Caki2 (cell line): ENCODE measurements around the gene PTPN3. TPM values are rescaled to one million over a fixed set of nuclear protein-coding genes. Genes with fewer than 3 reads are reported as not detected.
A peak's percentile ranks its signal among the peaks of the same experiment; 100 is the strongest.

Experiments
- DNase-seq: peaks from one replicate; pipeline ENCODE4 v3.0.0-alpha.2; 2015; ENCODE audit warnings: low read depth
- in situ Hi-C: cut with HindIII; loops from 2 replicates; pipeline ENCODE4 v1.10.0; 2016; ENCODE audit warnings: low sequenced_read_pairs, low pct_unique_long_range_greater_than_20kb, mixed read lengths
- total RNA-seq: library from RNA; depleted of rRNA; stranded (reverse); fragments of >200 nt; shearing (Covaris generic); gene quantifications from 2 replicates; pipeline ENCODE4 v1.2.3, GENCODE V29; 2014; ENCODE audit warnings: low replicate concordance

Gene PTPN3
- total RNA-seq, 1 experiment from 2014 or later = 14.8 TPM

DNA sequence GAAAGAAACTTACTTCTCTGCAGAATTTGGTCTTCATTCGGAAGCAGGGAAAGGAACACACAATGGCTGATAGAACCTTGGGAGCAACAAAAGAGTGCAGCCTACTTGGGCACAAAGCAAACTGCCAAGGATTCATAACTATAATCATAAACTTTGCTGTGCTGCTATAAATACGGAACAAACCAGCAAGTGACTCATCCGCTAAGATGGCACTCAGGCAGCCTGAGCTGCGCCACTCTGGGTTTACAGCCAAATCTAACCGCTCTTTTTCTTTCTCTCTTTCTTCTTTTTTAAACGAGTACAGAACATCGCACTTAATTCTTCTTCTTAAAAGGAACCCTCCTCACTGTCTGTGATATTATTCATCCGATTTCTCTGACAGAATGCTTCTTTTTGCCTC is 81.1 kb downstream of the PTPN3 start:
- in situ Hi-C loops = no loop called here

DNA sequence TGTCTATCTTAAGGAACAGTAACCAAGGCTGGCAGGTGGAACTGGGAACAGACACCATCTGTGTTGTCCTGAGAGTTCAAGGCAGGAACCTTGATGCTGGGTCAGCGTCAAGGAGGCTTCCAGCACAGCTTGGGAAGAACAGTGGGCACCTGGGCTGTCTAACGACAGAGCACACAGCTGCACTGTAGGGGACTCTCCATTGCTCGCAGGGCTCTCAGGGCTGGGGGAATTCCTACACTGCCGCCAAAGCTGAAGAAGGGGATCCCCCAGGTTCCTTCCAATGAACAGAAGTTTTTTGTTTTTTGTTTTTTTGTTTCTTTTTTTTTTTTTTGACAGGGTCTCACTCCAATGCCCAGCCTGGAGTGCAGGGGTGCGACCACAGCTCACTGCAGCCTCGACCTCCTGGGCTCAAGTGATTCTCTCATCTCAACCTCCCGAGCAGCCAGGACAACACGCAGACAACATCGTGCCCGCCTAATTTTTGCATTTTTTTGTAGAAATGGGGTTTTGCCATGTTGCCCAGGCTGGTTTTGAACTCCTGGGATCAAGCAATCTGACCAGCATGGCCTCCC is 81.9 kb downstream of the PTPN3 start:
- no peak for DNase-seq
- in situ Hi-C loops = no loop called here

More for the DNA sequence above, 81.1 kb downstream of the PTPN3 start:
- DNase-seq = no peak

DNA sequence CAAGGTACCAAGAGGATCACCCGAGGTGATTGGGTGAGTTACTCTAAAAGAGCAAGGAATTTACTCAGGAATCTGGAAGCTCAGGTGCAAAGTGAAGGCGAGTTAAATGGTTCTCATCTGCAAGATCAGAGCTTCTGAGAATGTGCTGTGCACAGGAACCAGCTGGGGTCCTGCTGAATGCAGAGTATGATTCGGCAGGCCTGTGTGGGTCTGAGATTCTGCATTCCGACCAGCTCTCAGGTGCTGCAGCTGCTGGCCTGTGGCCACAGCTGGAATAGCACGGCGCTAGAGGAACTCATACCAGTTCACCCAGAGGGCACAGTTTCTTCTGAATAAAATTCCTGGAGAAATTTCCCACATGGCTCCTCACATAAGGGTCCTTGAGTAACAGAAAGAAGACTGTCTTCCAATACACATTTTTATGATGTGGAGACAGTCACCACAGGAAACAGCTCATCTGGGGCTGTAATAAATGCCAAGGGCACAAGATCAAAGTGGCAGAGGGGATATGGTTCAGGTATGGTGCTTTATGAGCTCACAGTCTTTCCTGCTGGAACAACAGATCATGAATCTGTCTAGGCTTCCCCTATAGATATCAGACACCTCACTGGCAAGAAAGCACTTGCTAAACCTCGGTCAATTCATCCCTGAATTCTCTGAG is 83.9 kb downstream of the PTPN3 start:
- no peak for DNase-seq
- in situ Hi-C loops = no loop called here

DNA sequence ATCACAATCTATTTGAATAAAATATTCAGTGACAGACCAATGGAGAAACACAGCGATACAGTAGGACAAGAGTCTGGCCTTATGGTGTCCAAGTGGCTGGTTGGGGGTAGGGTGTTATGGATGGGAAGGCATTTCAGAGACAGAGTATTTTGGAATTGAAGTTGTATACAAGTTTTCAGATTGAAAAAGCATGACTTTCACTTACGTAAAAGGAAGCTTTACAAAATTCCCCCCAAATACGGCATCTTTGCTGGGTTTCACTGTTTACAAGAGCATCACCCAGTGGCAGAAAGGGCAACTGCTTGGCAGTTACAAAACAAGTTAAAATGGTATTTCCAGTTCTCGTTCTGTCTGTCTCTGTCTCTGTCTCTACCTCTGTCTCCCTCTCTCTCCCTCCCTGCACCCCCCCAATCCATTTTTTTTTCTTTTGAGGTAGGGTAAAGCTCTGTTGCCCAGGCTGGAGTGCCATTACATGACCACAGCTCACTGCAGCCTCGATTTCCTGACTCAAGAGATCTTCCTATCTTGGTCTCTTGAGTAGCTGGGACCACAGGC is 86.2 kb downstream of the PTPN3 start:
- DNase-seq = no peak
- in situ Hi-C loops = no loop called here

DNA sequence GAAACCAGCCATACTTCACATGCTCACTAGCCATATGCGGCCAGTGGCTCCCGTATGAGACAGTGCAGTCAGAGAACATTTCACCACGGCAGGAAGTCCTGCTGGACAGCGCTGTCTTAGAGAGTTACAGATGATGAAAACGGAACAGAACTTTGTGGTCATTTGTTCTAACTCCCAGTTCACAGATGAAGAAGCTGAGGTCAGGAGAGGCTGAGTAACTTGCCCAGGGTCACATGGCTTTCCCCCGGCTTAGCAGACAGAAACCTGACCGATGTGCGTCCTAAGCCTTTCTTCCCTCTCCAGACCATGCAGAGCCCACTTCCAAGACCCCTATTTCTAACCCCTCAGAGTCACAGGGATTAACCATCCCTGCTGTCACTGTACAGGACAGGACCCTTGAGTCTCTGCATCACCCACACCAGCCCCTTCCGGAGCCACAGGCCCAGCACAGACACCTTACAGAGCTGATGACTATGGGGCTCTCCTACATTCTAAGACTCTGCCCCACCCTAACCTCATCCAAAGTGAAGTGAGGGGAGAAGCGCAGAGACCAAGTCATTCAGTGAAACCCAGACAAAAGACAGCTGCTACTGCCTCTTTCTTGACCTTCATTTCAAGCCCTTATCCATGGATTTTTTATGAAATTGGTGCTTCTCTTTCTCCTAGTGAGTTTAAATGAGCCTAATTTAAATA is 86.9 kb downstream of the PTPN3 start:
- no peak for DNase-seq
- in situ Hi-C loops = no loop called here

DNA sequence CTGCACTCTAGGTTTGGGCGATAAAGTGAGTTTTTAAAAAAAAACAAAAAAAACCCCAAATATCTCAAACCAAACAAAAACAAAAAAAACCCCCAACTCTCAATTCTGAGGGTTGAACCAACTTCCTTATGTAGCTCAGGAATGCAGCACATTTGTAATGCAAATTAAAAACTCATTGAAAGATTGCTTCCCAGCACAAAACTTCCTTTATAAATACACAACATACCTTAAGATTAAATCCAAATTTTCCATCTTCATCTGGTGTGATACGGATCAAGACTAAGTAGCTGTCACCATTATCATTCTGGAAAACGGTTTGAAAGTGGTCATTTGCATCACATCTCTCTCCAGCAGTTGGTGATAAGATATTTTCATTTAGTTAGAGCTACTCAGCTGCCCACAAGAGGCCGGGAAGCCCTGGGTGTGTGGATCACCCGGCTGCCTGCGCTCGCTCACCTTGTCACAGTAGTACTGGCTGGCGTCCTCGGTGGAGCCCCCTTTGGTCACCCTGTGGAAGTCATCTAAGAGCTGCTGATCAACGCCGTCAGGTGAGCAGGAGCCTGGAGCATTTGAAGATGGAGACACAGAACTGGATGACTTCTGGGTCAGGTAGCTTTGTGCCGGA is 88.2 kb downstream of the PTPN3 start:
- in situ Hi-C loops = no loop called here

DNA sequence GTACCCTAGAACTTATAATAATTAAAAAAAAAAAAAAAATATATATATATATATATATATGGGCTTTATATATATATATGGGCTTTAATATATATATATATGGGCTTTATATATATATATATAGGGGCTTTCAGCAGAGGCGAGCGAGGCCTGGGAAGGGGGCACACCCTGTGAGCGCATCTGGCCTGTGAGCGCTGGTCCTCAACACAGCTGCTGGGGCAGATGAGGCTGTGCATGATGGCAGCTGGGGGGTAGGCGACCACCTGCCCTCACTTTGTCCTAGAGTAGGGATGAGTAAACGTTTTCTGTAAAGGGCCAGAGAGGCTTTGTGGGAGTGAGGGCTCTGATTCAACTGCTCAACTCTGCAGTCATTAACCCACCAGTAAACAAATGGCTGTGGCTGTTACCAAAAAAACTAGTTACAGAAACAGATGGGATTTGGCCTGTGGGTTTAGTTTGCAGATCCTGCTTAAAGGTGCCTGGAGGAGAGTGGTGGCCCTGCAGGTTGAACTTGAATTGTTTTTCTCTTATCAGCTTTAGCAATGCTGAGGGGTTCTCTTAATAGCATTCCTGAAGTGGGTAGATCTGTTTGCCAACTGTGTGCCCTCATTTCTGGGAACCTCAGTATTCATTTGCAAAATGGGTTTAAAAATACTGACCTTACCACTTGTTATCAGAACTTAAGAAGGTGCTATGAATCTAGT is 89.2 kb downstream of the PTPN3 start:
- DNase-seq = no peak
- in situ Hi-C loops = no loop called here

More for the DNA sequence above, 88.2 kb downstream of the PTPN3 start:
- no peak for DNase-seq

DNA sequence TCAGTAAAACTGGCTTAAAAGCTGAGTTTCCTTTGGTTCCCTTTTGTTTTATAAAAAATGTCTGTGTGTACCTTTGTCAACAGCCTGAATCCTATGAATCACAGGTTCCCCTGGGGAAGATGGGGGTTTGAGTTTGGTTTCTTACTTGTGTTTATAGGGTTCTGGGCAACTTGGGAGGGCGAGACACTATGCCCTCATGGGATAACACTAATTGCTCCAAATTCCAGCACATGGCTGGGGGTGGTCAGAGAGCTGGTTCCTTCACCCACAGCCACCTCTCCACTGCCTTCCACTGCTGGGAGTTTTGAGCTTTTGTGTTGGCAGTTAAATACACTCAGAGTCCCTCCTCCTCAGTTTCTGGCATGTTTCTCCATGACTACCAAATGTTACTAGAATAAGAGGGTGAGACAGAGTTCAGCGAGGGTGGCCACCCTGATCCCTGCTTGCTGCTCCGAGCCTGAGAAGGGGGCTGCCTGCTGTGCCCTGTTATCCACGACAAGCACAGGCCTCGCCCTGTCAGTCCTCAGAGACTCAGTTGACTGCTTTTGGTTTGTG is 94.3 kb downstream of the PTPN3 start:
- no peak for DNase-seq
- in situ Hi-C loops = no loop called here

DNA sequence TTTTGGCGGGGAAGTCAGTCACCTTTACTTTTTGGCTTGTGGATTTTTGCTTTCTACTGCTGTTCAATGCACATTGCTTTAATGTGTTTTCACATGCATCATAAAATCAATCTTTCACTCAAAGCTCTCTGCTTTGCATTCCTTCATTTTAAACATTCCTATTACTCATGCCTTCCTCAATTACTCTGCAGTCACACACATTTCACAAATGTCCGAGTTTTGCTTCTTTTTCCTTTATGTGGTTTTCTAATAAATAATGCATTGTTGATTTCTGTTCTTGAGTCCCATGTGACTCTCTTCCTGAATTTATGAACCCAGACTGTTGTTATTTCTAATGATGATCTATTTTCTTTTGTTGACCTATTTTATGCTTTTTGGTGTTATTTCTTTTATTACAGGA is 95.0 kb downstream of the PTPN3 start:
- in situ Hi-C loops = no loop called here
- no peak for DNase-seq

DNA sequence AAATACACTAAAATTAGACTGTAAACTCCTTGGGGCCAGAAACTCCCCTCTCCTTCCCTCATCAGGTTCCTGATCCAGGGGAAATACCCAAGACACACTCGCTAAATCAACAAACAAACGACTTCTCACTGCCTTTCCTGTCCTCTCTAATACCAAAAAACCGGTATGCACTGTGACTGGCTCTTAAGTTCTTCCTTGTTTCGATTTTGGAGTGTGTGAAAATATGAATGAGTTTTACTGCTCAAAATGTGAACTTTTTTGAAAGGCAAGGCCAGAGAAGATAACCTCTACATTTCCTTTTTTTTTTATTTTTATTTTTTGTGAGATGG is 96.2 kb downstream of the PTPN3 start:
- in situ Hi-C loops = no loop called here
- DNase-seq = no peak

DNA sequence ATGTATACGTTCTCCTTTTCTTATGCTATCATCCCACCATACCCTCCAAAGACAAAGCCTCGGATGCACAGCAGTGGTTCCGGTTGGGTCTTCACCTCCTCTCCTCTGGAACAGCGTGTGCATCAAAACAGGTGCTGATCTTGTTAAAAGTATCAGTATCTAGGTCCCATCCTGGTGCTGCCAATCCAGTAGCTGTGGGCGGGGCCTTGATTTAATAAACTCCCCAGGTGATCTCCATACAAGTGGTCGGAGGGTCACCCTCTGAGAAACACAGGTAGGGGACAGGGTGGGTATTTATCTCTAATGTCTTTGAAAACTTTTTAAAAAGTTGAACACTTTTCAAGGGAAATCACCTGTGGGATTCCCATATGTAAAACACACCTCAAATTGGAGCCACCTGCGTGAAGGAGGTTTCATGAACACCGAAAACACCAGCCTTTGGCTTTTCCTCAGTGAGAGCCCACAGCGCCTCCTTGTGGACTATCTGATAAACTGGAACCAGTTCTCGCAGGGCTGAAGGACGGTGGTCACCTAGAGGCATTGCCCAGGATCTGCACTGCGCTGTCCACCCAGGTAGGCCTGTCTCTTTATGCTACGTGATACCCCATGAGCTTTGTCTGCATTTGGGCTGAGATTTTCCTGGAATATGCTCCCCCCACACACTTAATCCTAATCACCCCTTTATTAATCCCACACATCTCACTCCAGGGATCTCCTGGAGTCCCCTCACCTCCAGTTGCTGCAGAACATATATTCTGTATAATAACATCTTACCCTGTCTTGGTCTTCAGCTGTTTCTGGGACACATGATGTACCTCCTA is 96.7 kb downstream of the PTPN3 start:
- peak; percentile 25 for DNase-seq
- in situ Hi-C loops = no loop called here

DNA sequence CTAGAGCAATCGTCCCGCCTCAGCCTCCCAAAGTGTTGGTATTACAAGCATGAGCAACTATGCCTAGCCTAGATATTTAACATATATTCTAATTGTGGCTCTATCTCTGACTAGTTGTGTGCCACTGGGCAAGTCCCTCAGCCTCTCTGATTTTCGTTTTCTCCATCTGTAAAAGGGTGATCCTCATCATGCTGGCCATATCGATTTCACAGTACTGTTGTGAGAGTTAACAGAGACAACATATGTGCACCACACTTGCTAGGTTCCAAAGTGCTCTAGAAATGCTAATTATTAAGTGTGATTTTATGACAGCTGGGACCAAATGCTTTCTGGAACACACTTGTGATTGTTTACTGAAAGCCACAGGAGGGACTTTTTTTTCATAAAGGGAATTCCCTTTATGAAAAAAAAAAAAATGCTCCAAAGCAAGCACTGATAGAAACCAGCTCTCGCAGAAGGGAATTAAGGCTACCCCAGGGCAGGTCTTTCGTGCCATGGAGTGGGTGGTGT is 98.8 kb downstream of the PTPN3 start:
- DNase-seq = no peak
- in situ Hi-C loops = no loop called here

DNA sequence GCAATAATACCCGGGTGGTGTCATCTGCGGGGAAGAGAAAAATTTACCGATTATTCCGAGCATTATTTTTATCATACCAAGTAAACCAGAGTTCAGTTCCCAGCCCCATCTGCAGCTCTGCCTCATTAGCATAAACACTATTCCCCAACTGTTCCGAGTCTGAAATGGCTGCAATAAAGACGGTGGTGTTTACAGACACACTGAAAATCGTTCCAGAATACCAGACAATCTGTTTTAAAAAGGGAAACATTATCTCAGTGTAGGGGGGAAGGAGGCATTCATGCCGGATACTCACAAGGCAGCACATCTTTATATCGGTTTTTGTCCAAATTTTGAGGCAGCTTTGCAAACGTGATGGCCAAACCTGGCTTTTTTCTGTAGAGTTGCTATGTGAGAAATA is 106.9 kb downstream of the PTPN3 start:
- DNase-seq = no peak
- in situ Hi-C loops = no loop called here

DNA sequence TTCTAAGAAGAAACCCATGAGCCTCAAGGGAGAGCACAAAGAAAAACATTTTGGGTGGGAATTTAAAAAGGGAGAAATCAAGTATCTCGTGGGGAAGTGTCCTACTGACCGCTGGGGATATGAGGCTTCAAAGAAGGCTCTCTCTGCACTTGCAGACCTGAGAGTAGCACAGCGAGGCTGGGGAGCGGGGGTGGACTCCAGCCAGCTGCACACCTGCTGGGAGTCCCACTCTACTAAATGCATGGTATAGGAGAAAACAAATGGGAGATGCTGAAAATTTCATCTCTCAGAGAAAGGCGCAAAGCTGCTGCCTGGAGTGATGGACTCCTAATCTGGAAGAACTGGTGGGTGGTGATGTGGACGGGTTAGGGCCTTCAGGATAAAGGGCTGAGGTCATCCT is 110.3 kb downstream of the PTPN3 start:
- in situ Hi-C loops = no loop called here
- no peak for DNase-seq

DNA sequence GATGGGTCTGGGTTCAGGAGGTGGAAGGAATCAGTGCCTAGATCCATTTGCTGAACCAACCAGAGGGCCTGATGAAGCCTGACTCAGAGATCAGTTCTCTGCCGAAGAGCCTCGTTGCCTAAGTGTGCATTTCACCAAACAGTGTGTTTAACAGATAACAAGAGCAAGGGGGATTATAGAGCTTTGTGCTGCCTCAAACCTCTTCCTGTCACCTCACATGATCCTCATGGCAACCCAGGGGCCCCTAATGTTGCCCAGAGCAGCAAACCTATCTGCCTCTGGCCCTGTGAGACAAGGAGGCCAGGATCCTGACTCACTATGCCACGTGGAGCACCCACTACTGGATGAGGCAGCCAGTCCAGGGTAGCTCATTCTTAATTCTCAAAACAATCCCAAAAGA is 110.9 kb downstream of the PTPN3 start:
- in situ Hi-C loops = no loop called here
- DNase-seq = no peak

DNA sequence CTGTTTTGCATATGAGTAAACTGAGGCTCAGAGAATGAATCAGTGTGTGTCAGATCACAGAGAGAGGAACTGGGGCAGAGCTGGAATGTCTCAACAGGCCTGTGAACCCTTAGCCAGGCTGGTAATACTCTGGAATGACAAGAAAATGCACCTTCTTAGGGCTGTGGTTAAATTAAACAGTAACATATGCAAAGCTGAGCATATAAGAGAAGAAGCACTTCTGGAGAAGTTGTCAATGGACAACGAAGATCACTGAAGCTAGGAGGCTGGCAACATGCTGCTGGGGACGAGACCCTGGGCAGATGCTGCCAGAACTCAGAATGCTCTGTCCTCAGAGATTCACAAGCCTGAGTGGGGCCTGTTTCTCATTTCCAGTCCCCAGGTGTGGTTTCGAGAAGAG is 112.6 kb downstream of the PTPN3 start:
- in situ Hi-C loops = no loop called here
- no peak for DNase-seq

DNA sequence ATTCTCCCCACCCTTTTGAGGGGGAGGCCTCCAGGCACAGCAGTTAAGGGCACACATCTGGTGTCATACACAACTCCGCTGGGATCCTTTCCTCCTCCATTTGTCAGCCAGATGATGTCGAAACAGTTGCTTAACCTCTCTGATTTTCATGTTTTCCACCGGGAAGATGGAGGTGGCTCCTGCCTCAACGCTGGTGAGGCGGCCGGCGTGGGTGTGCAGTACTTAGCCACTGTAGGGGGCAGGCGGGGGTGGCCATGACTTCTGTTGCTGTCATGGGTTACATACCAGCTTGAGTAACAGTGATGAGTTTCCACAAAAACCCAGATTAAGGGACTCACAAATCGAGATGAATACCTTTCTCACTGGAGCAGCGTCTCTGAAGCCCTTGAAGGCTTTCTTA is 114.2 kb downstream of the PTPN3 start:
- in situ Hi-C loops = no loop called here
- no peak for DNase-seq
